HL-60 (cell line): ENCODE data around the gene CPN2.

Experiments used
- CTCF ChIP-seq: IDR thresholded peaks from one replicate; pipeline ENCODE4 v1.5.1; 2011; ENCODE audit warnings: low read length, control low read depth, inconsistent platforms; ENCODE audit not compliant: insufficient read depth
- POLR2AphosphoS5 ChIP-seq: IDR thresholded peaks from 2 replicates; pipeline ENCODE4 v1.6.1; 2012; ENCODE audit warnings: low read depth
- REST ChIP-seq: IDR thresholded peaks from 2 replicates; pipeline ENCODE4 v1.6.1; 2012; ENCODE audit warnings: low read depth; ENCODE audit not compliant: insufficient replicate concordance

- TF ChIP-seq CTCF (no peak), POLR2AphosphoS5 (no peak), REST (no peak)
Observed at GRCh38 chr3:194328942-194329582, 22.1 kb downstream of the CPN2 start.
